Thymus (tissue), 11 donors: Measurements from ENCODE around the gene SIRT3. TPM values are rescaled to one million over a fixed set of nuclear protein-coding genes. Genes with fewer than 3 reads are reported as not detected.
A peak's percentile ranks its signal among the peaks of the same experiment; 100 is the strongest.

Source experiments
- DNase-seq, 9 donors: peaks; one replicate each; pipeline ENCODE4 v3.0.0-alpha.2; 2013; ENCODE audit warnings: low spot score in 9 of 9, low read depth in 6 of 9, missing footprints in 1 of 9
- H3K27ac ChIP-seq, 2 donors: one replicate each; pipeline ENCODE4 v1.5.1; 2013; ENCODE audit warnings: control low read depth in 1 of 2, low read depth in 1 of 2, low read length in 1 of 2, mild to moderate bottlenecking in 1 of 2, moderate library complexity in 1 of 2
- H3K27me3 ChIP-seq, 2 donors: one replicate each; pipeline ENCODE4 v1.5.1; 2013; ENCODE audit warnings: low read length in 1 of 2; ENCODE audit not compliant: control insufficient read depth in 2 of 2, insufficient read depth in 1 of 2
- H3K36me3 ChIP-seq, 2 donors: one replicate each; pipeline ENCODE4 v1.5.1; 2013; ENCODE audit warnings: low read length in 1 of 2, mild to moderate bottlenecking in 1 of 2, moderate library complexity in 1 of 2; ENCODE audit not compliant: control insufficient read depth in 2 of 2, insufficient read depth in 2 of 2
- H3K4me1 ChIP-seq, 2 donors: one replicate each; pipeline ENCODE4 v1.5.1; 2013; ENCODE audit warnings: low read length in 2 of 2; ENCODE audit not compliant: control insufficient read depth in 2 of 2, insufficient read depth in 2 of 2
- H3K4me3 ChIP-seq, 2 donors: one replicate each; pipeline ENCODE4 v1.5.1; 2013; ENCODE audit warnings: low read length in 2 of 2, control low read depth in 1 of 2, mild to moderate bottlenecking in 1 of 2
- H3K9me3 ChIP-seq, 2 donors: one replicate each; pipeline ENCODE4 v1.5.1; 2013; ENCODE audit warnings: low read length in 1 of 2, mild to moderate bottlenecking in 1 of 2; ENCODE audit not compliant: control insufficient read depth in 2 of 2, insufficient read depth in 1 of 2
- WGBS: extraction: QIAGEN DNeasy Blood & Tissue Kit; methylation state at CpG from one replicate; pipeline ENCODE4 v1.1.7; 2013; 5-methylcytosine and 5-hydroxymethylcytosine counted together
- polyA plus RNA-seq: library from polyadenylated mRNA; stranded (reverse); fragments of 200-250 nt; gene quantifications from one replicate; pipeline ENCODE4 v1.2.3, GENCODE V29; 2013
- total RNA-seq: library from RNA; stranded (reverse); fragments of 120-200 nt; gene quantifications from one replicate; pipeline ENCODE4 v1.2.4, GENCODE V29; 2013
- donor health status: healthy.

SIRT3 gene
- total and polyA plus RNA-seq, 2 donors = 6.5 to 38.3 TPM

DNA sequence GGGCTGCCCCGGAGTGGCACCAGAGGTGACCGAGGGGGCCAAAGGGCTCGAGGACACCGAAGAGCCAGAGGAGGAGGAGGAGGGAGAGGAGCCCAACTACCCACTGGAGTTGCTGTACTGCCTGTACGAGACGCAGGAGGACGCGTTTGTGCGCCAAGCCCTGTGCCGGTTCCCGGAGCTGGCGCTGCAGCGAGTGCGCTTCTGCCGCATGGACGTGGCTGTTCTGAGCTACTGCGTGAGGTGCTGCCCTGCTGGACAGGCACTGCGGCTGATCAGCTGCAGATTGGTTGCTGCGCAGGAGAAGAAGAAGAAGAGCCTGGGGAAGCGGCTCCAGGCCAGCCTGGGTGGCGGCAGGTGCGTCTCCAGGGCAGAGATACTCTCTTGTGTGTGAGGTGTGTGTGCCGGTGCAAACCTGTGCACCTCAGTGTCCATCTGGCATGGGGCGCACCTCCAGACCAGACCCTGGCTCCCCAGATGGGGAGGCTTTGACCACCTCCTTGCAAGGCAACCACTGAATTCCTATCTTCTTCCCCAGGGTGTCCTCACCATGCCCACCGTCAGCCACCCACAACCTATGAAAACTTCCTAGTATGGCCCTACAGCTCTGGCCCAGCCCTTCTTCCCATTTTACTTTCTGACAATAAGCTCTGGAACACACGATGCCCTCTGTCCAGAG is 45.5 kb upstream of the SIRT3 start:
- Histone ChIP-seq H3K36me3 (peaks cover 0 to 2% of the 10 kb centered on the region in 2 donors), H3K9me3 (peaks cover 1 to 9% of the 10 kb centered on the region in 2 donors), H3K4me3 (peak overlapping the region; percentile 8 to 41), H3K4me1 (peaks cover 0 to 43% of the 10 kb centered on the region in 2 donors), H3K27me3 (peaks cover 60 to 71% of the 10 kb centered on the region in 2 donors), H3K27ac (peak overlapping the region; percentile 12 to 17)
- WGBS = 39% methylated on average over 26 of the region's 26 CpGs
- no peak for DNase-seq

DNA sequence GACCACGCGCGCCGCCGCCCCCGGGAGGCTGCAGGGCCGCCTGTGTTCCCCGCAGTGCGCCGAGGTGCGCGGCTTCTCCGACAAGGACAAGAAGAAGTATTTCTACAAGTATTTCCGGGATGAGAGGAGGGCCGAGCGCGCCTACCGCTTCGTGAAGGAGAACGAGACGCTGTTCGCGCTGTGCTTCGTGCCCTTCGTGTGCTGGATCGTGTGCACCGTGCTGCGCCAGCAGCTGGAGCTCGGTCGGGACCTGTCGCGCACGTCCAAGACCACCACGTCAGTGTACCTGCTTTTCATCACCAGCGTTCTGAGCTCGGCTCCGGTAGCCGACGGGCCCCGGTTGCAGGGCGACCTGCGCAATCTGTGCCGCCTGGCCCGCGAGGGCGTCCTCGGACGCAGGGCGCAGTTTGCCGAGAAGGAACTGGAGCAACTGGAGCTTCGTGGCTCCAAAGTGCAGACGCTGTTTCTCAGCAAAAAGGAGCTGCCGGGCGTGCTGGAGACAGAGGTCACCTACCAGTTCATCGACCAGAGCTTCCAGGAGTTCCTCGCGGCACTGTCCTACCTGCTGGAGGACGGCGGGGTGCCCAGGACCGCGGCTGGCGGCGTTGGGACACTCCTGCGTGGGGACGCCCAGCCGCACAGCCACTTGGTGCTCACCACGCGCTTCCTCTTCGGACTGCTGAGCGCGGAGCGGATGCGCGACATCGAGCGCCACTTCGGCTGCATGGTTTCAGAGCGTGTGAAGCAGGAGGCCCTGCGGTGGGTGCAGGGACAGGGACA is 44.8 kb upstream of the SIRT3 start:
- Histone ChIP-seq H3K4me3 (peak overlapping the region; percentile 20 to 41), H3K27ac (peak overlapping the region; percentile 32 to 60), H3K4me1 (peaks cover 0 to 40% of the 10 kb centered on the region in 2 donors), H3K27me3 (peaks cover 57 to 71% of the 10 kb centered on the region in 2 donors), H3K9me3 (peaks cover 1 to 9% of the 10 kb centered on the region in 2 donors), H3K36me3 (no peaks in the 10 kb centered on the region)
- 11% methylated on average over 79 of the region's 79 CpGs for WGBS
- DNase-seq = peak in 2 of 9 donors; percentile 38 to 58

DNA sequence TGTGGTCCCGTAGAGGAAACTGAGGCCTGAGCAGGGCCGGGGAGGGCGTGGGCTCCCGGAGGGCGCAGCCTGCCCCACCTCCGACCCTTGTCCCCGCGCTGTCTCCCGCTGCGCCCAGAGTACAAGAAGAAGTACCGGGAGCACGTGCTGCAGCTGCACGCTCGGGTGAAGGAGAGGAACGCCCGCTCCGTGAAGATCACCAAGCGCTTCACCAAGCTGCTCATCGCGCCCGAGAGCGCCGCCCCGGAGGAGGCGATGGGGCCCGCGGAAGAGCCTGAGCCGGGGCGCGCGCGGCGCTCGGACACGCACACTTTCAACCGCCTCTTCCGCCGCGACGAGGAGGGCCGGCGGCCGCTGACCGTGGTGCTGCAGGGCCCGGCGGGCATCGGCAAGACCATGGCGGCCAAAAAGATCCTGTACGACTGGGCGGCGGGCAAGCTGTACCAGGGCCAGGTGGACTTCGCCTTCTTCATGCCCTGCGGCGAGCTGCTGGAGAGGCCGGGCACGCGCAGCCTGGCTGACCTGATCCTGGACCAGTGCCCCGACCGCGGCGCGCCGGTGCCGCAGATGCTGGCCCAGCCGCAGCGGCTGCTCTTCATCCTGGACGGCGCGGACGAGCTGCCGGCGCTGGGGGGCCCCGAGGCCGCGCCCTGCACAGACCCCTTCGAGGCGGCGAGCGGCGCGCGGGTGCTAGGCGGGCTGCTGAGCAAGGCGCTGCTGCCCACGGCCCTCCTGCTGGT is 44.0 kb upstream of the SIRT3 start:
- peak in 2 of 9 donors; percentile 45 to 67 for DNase-seq
- WGBS = 4% methylated on average over 85 of the region's 85 CpGs
- H3K4me3 ChIP-seq = peak overlapping the region; percentile 24 to 41
- peaks cover 0 to 40% of the 10 kb centered on the region in 2 donors for H3K4me1 ChIP-seq
- peak overlapping the region in 1 of 2 donors; percentile 52 for H3K27ac ChIP-seq
- no peaks in the 10 kb centered on the region for H3K36me3 ChIP-seq
- peaks cover 1 to 9% of the 10 kb centered on the region in 2 donors for H3K9me3 ChIP-seq
- H3K27me3 ChIP-seq = peaks cover 56 to 71% of the 10 kb centered on the region in 2 donors

GRCh38 chr11:279040-279965 is 43.2 kb upstream of the SIRT3 start:
- Histone ChIP-seq H3K27me3 (peaks cover 54 to 70% of the 10 kb centered on the region in 2 donors), H3K4me3 (peak overlapping the region; percentile 24 to 41), H3K36me3 (no peaks in the 10 kb centered on the region), H3K4me1 (peaks cover 0 to 40% of the 10 kb centered on the region in 2 donors), H3K9me3 (peaks cover 1 to 9% of the 10 kb centered on the region in 2 donors), H3K27ac (peak overlapping the region in 1 of 2 donors; percentile 36)
- WGBS = 20% methylated on average over 97 of the region's 97 CpGs
- peak in 1 of 9 donors; percentile 34 for DNase-seq

DNA sequence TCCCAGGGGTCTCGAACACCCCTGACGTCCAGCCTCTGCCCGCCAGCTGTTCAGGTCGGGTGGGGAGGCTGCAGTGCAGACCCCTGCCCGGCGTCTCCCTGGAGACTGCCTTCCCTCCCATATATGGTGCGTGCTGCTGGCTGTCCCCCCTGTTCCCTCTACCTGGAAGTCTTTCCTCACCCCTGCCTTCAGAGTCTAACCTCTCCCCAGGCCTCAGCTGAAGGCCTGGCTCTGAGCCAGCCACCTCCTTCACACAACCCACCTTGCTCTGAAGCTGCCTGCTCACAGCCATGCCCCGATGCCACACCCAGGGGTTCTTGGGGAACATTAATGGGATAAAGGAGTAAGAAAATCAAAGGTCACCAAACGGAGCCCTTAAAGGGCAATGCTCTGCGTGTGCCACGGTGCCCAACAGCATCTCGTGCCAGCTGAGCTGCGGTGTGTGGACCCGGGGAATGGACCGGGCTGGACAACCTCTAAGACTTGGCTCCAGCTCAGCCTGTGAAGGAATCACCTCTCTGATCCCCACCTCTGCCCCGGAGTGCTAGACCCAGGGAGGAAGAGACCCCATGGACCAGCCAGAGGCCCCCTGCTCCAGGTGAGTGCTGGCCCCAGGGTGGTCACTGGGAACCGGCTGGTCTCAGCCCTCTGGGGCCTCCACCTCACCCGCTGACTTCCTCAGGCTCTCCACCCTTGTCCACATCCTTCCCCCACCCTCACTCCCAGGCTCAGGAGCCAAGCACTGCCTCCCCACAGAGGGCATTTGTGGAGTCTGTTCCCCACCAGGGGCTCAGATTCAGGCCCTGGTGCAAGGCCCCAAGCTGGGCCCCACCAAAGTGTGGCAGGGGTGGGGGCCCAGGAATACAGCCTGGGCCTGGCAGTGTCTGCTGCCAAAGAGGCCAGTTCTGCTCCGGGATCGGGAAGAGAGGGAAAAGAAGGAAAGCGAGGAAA is 42.1 kb upstream of the SIRT3 start, which contains the start of gene NLRP6:
Gene NLRP6 (plus strand): TSS at position 407 of the 951 bp plus-strand sequence. CDS start 163 bp downstream, at position 570.
- peak within 1 kb of the TSS in 1 of 2 donors; percentile 41 for H3K4me3 ChIP-seq
- DNase-seq = no peak
- WGBS = 93% methylated on average over 21 of the region's 21 CpGs
- H3K27me3 ChIP-seq = peaks cover 48 to 62% of the 10 kb centered on the region in 2 donors
- no peaks in the 10 kb centered on the region for H3K36me3 ChIP-seq
- peak within 1 kb of the TSS in 1 of 2 donors; percentile 18 for H3K27ac ChIP-seq
- H3K4me1 ChIP-seq = peaks cover 0 to 40% of the 10 kb centered on the region in 2 donors
- H3K9me3 ChIP-seq = peaks cover 1 to 9% of the 10 kb centered on the region in 2 donors

DNA sequence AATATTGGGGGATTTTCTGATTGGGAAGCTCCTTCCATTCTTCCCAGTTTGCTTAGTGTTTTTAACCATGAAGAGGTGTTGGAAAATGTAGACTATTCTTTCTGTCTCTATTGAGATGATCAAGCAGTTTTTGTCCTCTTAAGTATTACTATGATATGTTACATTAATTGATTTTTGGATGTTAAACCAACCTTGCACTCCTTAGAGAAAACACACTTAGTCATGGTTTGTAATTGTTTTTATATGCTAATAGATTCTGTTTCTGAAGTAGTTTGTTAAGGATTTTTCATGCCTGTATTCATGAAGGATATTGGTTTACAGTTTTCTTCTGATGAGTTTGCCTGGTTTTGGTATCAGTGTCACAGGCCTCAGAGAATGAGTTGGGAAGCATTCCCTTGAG is 40.1 kb upstream of the SIRT3 start:
- H3K9me3 ChIP-seq = peaks cover under 1 to 9% of the 10 kb centered on the region in 2 donors
- H3K27ac ChIP-seq = no peak overlapping the region
- H3K36me3 ChIP-seq = no peaks in the 10 kb centered on the region
- H3K4me3 ChIP-seq = no peak overlapping the region
- peaks cover 30 to 46% of the 10 kb centered on the region in 2 donors for H3K27me3 ChIP-seq
- H3K4me1 ChIP-seq = peaks cover 0 to 31% of the 10 kb centered on the region in 2 donors
- no peak for DNase-seq

GRCh38 chr11:272931-273198 is 36.7 kb upstream of the SIRT3 start:
- Histone ChIP-seq H3K4me1 (peaks cover 7 to 31% of the 10 kb centered on the region in 2 donors), H3K4me3 (no peak overlapping the region)
- no peak for DNase-seq

More at GRCh38 chr11:272931-273198, 36.7 kb upstream of the SIRT3 start:
- Histone ChIP-seq H3K36me3 (peaks cover 0 to 2% of the 10 kb centered on the region in 2 donors), H3K27ac (no peak overlapping the region), H3K27me3 (peaks cover 0 to 13% of the 10 kb centered on the region in 2 donors), H3K9me3 (no peaks in the 10 kb centered on the region)
- 90% methylated on average over 6 of the region's 6 CpGs for WGBS
